Cardiac fibroblast (primary cell): ENCODE measurements around the gene C22orf23.

ENCODE experiments used
- DNase-seq, 2 donors: peaks; one replicate each; pipeline versions ENCODE4 v3.0.0 to v3.0.0-alpha.2; 2010; ENCODE audit warnings: low read depth in 2 of 2
- H3K4me3 ChIP-seq, 2 donors: replicated peaks in 1 of 2; 1 replicate in 1 of 2; 2 replicates in 1 of 2; pipeline ENCODE4 v1.5.1; 2011; ENCODE audit warnings: low read depth in 2 of 2, low read length in 2 of 2, mild to moderate bottlenecking in 2 of 2, moderate library complexity in 1 of 2
- TF ChIP-seq, protein P1 (sequence below): IDR thresholded peaks from one replicate; pipeline ENCODE4 v1.5.1; 2011; ENCODE audit warnings: low read depth, mild to moderate bottlenecking, low read length, inconsistent platforms

The C22orf23 gene

GRCh38 chr22:37973271-37974170 is 20.1 kb upstream of the C22orf23 start:
- no peak for DNase-seq
- TF ChIP-seq, protein P1, sequence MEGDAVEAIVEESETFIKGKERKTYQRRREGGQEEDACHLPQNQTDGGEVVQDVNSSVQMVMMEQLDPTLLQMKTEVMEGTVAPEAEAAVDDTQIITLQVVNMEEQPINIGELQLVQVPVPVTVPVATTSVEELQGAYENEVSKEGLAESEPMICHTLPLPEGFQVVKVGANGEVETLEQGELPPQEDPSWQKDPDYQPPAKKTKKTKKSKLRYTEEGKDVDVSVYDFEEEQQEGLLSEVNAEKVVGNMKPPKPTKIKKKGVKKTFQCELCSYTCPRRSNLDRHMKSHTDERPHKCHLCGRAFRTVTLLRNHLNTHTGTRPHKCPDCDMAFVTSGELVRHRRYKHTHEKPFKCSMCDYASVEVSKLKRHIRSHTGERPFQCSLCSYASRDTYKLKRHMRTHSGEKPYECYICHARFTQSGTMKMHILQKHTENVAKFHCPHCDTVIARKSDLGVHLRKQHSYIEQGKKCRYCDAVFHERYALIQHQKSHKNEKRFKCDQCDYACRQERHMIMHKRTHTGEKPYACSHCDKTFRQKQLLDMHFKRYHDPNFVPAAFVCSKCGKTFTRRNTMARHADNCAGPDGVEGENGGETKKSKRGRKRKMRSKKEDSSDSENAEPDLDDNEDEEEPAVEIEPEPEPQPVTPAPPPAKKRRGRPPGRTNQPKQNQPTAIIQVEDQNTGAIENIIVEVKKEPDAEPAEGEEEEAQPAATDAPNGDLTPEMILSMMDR, result no peak

DNA sequence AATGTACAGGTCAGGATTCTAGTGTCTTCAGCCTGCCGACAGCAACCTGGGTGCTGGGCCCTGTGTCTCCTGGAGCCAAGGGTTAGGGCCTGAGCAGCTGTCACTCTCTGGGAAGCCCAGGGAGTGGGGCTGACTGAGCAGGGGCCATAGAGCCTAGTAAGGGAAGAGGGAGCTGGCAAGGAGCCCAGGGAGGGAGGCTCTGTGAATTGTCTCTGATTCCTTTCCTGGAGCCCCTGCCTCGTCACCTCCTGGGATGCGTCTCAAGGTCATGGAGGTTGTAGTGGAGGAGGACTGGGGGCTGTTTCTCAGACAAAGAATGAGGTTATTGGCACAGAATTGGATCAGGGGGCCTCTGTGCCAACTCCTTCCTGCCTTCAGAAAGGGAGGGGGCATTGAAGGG is 19.1 kb upstream of the C22orf23 start:
- no peak for DNase-seq
- H3K4me3 ChIP-seq, result no peak overlapping the region

More at GRCh38 chr22:37973271-37974170, 20.1 kb upstream of the C22orf23 start:
- no peak overlapping the region for H3K4me3 ChIP-seq

GRCh38 chr22:37971475-37972434 is 18.4 kb upstream of the C22orf23 start:
- TF ChIP-seq, protein P1, result no peak
- no peak for DNase-seq
- H3K4me3 ChIP-seq, result no peak overlapping the region

More for the DNA sequence above, 19.1 kb upstream of the C22orf23 start:
- TF ChIP-seq, protein P1, result no peak

DNA sequence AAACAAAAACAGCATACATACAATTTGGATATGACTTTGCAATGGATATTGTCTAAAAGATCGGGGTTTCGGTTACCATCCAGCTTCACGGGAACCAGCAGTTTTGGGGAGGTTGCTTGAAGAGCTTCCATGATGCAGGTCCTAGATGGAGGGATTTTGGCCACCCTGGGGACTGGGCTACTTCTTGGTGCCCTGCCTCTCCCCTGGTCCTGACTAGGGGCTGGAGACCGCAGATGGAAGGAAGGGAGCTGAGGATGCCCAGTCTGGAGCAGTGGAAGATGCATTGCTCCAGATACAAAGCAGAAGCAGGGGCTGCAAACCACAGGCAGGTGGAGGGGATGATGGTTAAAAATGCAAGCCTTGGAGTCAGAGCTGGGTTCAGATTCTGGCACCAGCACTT is 17.5 kb upstream of the C22orf23 start:
- TF ChIP-seq, protein P1, result no peak
- no peak overlapping the region for H3K4me3 ChIP-seq
- DNase-seq, result no peak

DNA sequence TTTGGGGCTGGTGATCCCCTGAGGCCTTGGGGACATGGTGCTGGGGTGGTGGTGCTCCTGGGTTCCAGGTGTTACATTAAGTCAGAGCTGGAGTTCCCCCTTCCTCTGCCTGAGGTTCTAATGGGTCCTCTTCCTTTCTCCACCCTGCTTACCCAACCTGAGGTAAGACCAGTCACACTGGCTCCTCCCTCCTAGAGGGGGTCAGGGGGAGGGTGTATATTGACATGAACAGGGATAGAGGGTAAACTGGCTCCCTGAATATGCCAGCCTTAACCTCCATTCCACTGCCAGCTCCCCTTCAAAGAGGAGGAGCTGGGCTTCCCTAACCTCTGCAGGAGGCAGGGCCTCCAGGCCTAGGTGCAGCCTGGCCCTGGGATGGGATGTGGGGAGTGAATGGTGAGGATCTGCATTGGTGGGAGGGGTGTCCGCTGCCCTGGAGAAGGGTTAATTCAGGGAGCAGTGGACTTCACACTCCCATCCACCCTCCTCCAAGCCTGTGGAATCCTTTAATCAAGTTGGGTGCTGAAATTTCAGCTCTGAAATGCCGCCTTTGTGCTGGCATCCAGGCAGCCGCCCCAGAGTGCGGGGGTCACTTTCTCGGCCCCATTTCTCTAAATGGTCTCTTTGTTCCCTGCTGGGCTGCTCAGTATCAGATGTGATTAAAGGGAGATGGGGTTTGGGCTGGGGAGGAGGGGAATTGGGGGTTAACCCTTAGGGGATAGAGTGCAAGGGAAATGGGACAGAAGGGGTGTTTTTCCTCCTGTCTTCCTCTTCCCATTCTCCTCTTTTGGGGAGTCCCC is 15.3 kb upstream of the C22orf23 start:
- TF ChIP-seq, protein P1, result no peak
- DNase-seq, result no peak
- H3K4me3 ChIP-seq, result no peak overlapping the region
